Mucosa of gallbladder (tissue), 1 donor: ENCODE measurements around the gene BANF2. TPM values are rescaled to one million over a fixed set of nuclear protein-coding genes. Genes with fewer than 3 reads are reported as not detected.
A peak's percentile ranks its signal among the peaks of the same experiment; 100 is the strongest.

Experiments used
- DNase-seq: peaks from one replicate; pipeline ENCODE4 v3.0.0-alpha.2; 2020; ENCODE audit warnings: low spot score
- total RNA-seq: library from RNA; stranded (reverse); gene quantifications from one replicate; pipeline ENCODE4 v1.2.1, GENCODE V29; 2021
- donor health status: DM: no; HTN: no; CAD: no.

BANF2 gene
- total RNA-seq, 1 donor from 2014 or later, result not detected

DNA sequence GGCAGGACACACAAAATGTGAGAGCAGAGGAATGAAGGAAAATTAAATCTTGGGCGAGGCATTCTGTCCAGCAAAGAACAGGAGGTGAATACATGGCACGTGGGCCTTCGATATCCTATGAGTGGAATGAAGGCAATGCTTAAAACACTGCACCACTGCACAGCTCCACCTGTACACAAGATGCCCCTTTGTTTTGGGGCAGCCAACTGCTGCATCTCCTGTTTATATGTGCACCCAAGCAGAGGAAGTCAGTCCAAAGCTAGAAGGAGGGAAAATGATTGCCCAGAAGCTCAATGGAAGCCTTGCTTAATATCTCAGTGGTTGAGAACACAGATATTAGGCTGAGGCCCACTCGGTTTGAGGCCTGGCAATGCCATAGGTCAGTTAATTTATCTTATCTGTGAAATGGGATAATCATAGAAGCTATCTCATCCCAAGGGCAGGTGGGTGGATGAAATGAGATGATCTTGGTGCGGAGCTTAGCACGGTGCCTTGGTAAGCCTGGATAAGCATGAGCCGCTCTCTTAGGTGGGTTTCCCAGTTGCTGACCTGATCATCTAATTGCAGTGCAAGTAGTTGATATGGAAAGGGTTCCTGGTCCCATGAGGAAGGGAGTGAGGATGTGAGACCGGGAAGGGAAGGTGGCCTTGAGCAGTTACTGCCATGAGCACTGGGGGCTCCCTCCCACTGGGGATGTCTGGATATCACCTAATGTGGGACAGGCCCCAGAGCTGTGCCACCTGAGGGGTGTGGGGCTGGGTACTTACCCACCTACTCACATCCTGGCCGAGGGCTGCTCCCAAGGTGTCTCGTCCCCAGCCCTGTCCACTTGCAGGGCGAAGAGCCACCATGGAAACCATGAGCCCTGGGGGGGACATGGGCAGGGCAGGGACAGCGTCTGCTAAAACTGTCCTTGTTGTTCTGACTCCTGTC lies 9.9 kb downstream of the BANF2 start:
- DNase-seq, result no peak

- DNase-seq, result peak; percentile 31
Observed at GRCh38 chr20:17710379-17711266, 10.9 kb downstream of the BANF2 start.

- no peak for DNase-seq
Observed at GRCh38 chr20:17711267-17711627, 11.5 kb downstream of the BANF2 start.

DNA sequence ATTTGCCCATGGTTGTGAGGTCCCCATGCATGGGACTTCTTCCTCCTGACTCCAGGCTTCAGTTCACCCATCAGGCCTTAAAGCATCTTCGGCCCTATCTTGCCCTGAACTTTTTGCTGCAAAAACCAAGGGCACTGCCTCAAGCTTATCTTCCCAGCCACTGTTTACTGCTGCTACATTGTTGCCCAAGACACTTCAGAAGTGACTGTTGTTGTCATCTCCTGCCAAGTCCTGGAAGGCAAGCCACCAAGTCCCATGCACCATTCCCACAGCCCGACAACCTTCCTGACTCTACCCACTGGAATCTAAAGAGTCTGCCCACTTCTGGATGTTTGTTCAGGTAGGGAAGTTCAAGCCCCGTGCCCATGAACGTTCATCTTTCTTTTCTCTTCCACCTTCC lies 12.4 kb downstream of the BANF2 start:
- DNase-seq, result no peak

DNA sequence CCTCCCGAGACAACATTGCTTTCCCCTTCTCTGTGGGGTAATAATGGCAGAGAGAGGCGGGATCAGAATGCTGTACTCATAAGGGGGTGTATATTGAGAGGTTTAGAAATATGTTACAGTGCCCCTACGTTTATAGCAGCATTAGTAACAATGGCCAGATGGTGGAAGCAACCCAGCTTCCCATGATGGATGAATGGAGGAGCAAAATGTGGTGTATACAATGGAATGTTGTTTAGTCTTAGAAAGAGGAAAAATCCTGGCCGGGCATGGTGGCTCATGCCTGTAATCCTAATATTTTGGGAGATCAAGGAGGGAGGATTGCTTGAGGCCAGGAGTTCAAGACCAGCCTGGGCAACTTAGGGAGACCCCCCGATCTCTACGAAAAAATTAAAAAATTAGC lies 12.9 kb downstream of the BANF2 start:
- no peak for DNase-seq

- DNase-seq, result no peak
Observed at GRCh38 chr20:17714597-17714996, 14.8 kb downstream of the BANF2 start.

DNA sequence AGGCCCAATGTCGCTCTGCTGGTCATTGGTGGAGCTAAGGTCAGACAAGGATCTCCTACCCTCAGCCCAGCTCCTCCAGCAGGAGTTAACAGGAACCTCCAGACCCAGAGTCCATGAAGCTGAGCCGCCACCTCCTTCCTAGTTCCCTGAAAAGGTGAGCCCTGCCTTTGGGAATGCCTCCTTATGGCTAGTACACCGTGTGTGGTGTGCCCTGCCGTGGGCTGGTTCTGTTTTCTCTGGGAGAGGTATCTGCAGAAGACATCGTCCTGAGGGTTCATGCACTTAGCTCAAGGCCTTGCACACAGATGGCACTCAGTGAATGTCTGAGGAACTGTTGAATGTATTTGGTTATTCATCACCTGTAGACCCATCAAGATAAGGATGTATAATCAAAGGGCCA lies 15.3 kb downstream of the BANF2 start:
- no peak for DNase-seq

GRCh38 chr20:17716331-17716730 lies 16.6 kb downstream of the BANF2 start:
- no peak for DNase-seq

- no peak for DNase-seq
Observed at GRCh38 chr20:17720755-17721154, 21.0 kb downstream of the BANF2 start.

- DNase-seq, result no peak
Observed at GRCh38 chr20:17721802-17722486, 22.2 kb downstream of the BANF2 start.

DNA sequence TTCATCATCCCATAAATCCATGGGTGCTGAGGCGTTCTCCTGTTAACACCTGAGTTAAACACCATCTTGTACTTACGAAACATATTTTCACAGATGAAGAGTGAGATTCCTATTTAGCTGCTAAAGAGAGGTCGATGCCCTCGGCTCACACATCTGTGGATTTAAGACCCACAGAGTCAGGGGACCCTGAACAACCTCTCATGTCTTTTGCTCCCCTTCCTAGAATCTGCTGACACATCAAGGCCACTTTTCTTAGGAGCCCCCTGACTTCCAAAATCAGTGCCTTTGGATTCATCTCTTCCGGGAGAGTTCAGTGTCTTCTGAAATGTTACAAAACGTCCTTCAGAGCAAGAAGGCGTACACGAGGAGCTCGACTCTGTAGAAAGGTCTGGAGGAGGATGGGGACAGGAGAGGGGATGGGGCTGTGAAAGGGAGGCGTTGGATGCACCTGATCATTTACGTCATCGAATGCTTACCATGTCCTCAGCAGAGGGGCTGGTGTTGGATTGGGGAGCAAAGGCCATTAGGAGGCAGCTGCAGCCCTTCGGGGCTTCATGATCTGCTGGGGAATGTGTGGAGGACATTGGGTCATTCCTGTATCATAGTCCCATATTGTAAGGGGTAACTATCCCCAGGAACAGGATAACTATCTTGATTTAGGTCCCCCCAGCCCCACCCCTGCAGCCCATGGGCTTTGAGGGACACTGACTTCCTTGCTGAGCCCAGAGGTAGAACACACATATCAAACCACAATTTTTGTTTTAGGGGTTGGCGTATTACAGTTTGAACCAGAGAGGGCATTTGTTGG lies 22.9 kb downstream of the BANF2 start:
- no peak for DNase-seq

DNA sequence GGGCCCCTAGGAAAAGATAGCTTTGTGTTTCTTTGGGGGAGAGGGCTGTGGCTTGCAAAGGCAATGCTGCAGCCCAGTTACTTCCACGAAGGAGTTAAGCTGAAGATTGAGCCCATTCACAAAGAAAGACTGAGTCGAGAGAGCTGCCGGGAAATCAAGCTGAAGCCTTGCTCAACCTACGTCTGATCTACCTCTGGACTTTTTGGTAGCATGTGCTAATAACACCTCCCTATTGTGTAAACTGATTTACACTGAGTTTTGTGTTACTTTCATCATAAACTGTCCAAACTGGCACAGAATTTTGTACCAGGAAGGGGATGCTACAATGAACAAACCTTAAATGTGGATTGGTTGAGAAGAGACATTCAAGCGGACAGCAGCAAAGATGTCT lies 23.5 kb downstream of the BANF2 start:
- DNase-seq, result no peak

DNA sequence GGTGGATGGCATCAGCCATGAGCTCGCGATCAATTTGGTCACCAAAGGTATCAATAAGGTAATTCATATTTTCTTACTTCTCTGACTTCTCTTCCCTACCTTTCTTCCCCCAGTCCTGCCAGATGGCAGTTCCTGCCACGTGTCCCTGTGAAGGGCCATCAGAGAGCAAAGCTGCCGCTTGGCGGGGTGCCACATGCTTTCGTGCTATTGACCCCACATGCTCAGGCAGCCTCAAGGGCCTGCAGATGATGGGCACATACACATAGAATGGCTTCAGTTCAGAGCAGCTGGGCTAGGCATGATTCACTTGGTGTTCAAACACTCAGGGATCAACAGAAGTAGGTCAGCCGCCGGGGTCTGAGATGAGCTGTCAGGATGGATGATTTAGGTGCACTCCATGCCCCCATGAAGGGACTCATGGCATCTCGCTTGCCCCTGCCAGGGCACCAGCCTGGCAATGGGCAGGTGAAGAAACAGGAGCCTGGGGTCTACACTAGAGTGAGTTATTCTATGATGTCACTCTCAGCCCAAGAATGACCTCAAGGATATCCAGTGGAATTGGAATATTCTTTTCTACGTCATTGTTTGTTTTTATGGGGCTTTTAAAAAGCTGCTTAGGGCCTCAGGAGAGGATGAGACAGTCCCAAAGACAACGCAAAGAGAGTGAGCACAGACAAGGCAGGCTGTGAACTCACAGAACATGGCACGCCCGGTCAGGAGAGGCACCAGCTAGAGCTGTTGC lies 25.5 kb downstream of the BANF2 start:
- no peak for DNase-seq

GRCh38 chr20:17726902-17727301 lies 27.1 kb downstream of the BANF2 start:
- no peak for DNase-seq

- DNase-seq, result no peak
Observed at GRCh38 chr20:17727351-17727750, 27.6 kb downstream of the BANF2 start.

- no peak for DNase-seq
Observed at GRCh38 chr20:17728074-17728473, 28.3 kb downstream of the BANF2 start.

DNA sequence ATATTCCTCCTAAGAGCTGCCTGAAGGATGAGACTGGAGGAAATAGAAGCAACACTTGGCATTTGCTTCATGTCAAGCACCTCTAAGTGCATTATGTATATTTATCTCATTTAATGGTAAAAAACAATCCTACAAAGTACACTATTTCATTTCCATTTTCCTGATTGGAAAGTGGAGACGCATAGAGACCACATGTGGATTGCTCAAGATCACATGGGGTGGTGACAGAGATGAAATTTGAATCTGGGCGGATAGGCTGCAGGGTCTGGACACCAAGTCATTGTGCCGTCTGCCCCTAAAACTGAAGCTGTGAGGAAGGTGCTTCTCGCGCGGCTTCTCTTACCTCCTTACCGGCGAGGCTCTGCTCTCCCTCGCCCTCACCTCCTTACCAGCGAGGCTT lies 30.3 kb downstream of the BANF2 start:
- DNase-seq, result no peak

DNA sequence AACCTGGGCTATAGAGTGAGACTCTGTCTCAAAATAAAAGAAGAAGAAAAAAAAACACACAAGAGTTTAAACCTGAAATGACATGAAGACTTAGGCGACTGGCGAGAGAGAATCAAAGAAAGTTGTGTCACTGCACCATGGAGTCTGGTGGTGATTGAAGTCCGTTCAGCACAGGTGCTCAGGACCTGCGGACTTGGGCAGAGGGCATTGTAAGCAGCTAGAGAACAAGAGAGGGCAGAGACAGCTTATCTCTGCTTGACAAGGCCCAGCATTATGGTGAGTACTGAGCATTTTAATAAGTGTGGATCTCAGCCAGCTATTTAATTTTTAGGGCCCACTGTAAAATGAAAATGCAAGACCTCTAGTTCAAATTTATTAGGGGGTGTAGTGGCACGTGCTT lies 31.5 kb downstream of the BANF2 start:
- no peak for DNase-seq

- DNase-seq, result no peak
Observed at GRCh38 chr20:17732907-17733521, 33.2 kb downstream of the BANF2 start.

DNA sequence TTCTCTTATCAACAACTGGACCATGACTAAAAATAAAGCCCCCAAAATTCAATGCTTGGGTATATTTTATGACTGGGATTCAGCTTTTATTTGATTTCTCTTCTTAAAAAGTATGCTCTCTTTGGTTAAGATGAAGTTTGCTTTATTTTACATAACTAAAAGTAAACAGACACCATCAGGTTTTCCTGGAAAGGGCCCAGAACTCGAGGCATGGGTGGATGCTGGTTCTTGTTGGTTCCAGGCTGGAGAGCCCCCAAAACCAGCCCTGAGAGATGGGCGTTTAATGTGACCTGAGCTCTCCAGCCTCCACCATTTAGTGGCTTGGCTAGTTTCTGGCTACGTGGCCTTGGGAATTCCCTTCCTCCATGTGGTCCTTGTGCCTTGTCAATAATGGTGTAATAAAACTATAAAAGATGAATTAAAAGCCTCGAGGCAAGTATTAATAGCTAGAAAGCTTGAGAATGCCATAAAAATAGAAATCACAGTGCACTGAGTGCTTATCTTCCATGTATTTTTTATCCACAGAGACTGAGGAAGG lies 34.1 kb downstream of the BANF2 start:
- DNase-seq, result no peak
